Right atrium auricular region (tissue), 2 donors: ENCODE results near the gene CABLES1. TPM values are rescaled to one million over a fixed set of nuclear protein-coding genes. Genes with fewer than 3 reads are reported as not detected.

ENCODE experiments used
- DNase-seq: peaks from one replicate; pipeline ENCODE4 v3.0.0-alpha.2; 2019; ENCODE audit warnings: low spot score
- H3K27ac ChIP-seq, 2 donors: fragments of 200-600 bp; sonication (generic); 1 replicate in 1 of 2; 2 replicates in 1 of 2; pipeline ENCODE4 v1.5.1; 2016 to 2019
- H3K27me3 ChIP-seq, 2 donors: fragments of 200-600 bp; sonication (generic); one replicate each; pipeline versions ENCODE4 v1.5.1 to v1.6.0; 2017 to 2019
- H3K36me3 ChIP-seq: fragments of 200-600 bp; sonication (generic); one replicate; pipeline ENCODE4 v1.5.1; 2016
- H3K4me1 ChIP-seq, 2 donors: fragments of 200-600 bp; sonication (generic); one replicate each; pipeline versions ENCODE4 v1.5.1 to v1.6.0; 2017 to 2019
- H3K4me3 ChIP-seq, 2 donors: fragments of 200-600 bp; sonication (generic); 1 replicate in 1 of 2; 2 replicates in 1 of 2; pipeline ENCODE4 v1.5.1; 2017 to 2019; ENCODE audit warnings: mild to moderate bottlenecking in 1 of 2, moderate library complexity in 1 of 2
- H3K9me3 ChIP-seq, 2 donors: fragments of 200-600 bp; sonication (generic); one replicate each; pipeline ENCODE4 v1.5.1; 2019
- total RNA-seq, 2 donors: library from RNA; depleted of rRNA; stranded (reverse); fragments of >200 nt; gene quantifications; one replicate each; pipeline ENCODE4 v1.1.0, GENCODE V29; 2016
- TF ChIP-seq, protein P1 (sequence below), 2 donors: fragments of 200-600 bp; sonication (generic); IDR thresholded peaks; one replicate each; pipeline ENCODE4 v1.5.1; 2019; ENCODE audit warnings: antibody characterized with exemption in 2 of 2

CABLES1 gene
- total RNA-seq, 2 donors from 2014 or later: 5.4 to 6.9 TPM

DNA sequence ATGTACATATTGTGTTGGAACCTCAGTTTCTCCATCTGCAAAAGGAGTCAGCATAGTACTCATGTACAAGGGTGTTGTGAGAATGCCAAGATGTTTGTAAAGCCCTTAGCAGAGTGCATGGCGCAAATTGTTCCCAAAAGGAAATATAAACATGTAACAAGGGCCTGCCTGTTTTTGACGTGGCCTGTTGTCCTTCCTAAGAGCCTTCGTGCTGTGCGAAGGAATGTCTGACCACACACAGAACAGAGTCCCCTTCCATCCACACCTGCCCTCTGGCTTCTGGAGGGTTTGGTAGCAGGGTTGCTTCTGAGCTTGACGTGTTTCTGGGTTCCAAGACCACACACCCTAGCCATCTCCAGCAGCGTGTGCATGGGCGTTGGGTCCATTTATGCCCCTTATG, 34.9 kb downstream of the CABLES1 start:
- Histone ChIP-seq H3K27me3 (no peaks in the 10 kb centered on the region), H3K4me3 (no peak overlapping the region), H3K36me3 (no peaks in the 10 kb centered on the region), H3K9me3 (no peaks in the 10 kb centered on the region), H3K4me1 (peaks cover 0 to 17% of the 10 kb centered on the region in 2 donors), H3K27ac (no peak overlapping the region)
- TF ChIP-seq, protein P1, sequence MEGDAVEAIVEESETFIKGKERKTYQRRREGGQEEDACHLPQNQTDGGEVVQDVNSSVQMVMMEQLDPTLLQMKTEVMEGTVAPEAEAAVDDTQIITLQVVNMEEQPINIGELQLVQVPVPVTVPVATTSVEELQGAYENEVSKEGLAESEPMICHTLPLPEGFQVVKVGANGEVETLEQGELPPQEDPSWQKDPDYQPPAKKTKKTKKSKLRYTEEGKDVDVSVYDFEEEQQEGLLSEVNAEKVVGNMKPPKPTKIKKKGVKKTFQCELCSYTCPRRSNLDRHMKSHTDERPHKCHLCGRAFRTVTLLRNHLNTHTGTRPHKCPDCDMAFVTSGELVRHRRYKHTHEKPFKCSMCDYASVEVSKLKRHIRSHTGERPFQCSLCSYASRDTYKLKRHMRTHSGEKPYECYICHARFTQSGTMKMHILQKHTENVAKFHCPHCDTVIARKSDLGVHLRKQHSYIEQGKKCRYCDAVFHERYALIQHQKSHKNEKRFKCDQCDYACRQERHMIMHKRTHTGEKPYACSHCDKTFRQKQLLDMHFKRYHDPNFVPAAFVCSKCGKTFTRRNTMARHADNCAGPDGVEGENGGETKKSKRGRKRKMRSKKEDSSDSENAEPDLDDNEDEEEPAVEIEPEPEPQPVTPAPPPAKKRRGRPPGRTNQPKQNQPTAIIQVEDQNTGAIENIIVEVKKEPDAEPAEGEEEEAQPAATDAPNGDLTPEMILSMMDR (IDR thresholded peaks at IDR 0.05): no peak
- DNase-seq: no peak

DNA sequence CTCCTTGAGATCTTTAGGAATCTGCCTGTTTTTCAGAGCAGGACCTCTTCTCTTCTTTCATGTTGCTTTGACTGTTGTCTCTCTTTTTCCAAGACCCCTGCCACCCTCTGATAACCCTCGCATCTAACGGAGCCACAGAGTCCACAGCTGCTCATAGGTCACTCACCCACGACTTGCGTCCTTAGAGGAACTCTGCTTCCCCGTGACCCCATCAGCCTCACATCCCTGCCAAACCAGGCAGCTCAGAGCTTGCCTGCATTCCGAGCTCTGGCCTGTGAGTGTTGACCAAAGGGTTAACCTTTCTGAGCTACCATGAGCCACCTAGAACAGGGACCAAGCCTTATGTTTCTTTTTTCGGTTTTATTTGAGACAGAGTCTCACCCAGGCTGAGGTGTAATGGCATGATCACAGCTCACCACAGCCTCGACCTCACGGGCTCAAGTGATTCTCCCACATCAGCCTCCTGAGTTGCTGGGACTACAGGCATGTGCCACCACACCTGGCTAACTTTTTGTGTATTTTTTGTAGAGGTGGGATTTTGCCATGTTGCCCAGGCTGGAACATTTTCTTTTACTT, 36.4 kb downstream of the CABLES1 start:
- peaks cover 0 to 12% of the 10 kb centered on the region in 2 donors for H3K4me1 ChIP-seq
- H3K9me3 ChIP-seq: no peaks in the 10 kb centered on the region
- no peak overlapping the region for H3K27ac ChIP-seq
- no peak for DNase-seq
- no peaks in the 10 kb centered on the region for H3K27me3 ChIP-seq
- TF ChIP-seq, protein P1 (IDR thresholded peaks at IDR 0.05): no peak
- no peak overlapping the region for H3K4me3 ChIP-seq
- no peaks in the 10 kb centered on the region for H3K36me3 ChIP-seq

DNA sequence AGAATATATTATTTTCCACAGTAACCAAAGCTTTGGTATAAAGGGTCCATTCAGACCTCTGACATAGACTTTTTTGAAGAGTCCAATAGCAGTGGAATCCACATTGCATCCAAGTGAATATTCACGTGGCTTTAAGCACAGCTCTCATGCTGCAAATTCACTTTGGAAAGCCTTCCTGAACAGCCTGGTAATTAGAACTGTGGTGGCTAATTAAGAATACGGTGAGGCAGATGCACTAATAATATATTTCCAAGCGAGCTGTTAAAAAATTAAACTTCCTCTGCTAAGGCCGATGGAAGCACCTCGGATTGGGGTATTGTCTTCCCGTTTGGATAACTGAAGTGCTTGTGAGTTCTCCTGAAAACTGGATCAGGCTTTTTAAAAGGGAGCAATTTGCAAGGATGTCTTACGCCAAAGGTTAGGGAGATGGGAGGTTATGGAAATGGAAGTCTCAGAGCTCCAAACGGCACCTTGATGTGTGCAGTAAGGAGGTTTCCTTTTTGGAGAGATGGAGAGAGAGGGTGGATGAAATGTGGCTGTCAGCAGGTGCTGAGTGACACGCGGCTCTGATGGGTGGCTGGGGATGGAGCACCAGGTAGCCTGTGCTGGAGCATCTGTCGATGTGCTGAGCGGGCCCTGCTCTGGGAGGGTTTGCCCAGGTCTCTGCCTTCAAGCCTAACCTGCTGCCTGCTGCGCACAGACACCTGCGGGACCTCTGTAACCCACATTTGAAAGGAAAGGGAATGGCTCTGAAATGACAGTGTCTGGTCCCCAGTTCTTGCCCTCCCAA, 37.5 kb downstream of the CABLES1 start:
- H3K4me3 ChIP-seq: no peak overlapping the region
- peaks cover 0 to under 1% of the 10 kb centered on the region in 2 donors for H3K4me1 ChIP-seq
- TF ChIP-seq, protein P1 (IDR thresholded peaks at IDR 0.05): no peak
- H3K27me3 ChIP-seq: no peaks in the 10 kb centered on the region
- H3K36me3 ChIP-seq: no peaks in the 10 kb centered on the region
- no peak for DNase-seq
- no peak overlapping the region for H3K27ac ChIP-seq
- no peaks in the 10 kb centered on the region for H3K9me3 ChIP-seq

DNA sequence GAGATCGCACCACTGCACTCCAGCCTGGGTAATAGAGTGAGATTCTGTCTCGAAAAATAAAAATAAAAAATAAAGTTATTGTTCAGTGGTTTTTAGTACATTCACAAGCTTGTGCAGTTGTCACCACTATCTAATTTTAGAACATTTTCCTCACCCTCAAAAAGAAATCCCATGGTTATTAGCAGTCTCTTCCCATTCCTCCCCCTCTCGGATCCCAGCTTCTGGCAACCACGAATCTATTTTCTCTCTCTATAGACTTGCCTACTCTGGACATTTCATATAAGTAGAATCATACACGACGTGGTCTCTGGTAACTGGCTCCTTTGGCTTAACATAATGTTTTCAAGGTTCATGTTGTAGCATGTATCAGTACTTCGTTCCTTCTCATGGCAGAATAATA, 38.6 kb downstream of the CABLES1 start:
- Histone ChIP-seq H3K9me3 (no peaks in the 10 kb centered on the region), H3K36me3 (no peaks in the 10 kb centered on the region), H3K27ac (no peak overlapping the region), H3K4me1 (peaks cover 0 to under 1% of the 10 kb centered on the region in 2 donors), H3K4me3 (no peak overlapping the region), H3K27me3 (no peaks in the 10 kb centered on the region)
- DNase-seq: no peak
- TF ChIP-seq, protein P1 (IDR thresholded peaks at IDR 0.05): no peak

DNA sequence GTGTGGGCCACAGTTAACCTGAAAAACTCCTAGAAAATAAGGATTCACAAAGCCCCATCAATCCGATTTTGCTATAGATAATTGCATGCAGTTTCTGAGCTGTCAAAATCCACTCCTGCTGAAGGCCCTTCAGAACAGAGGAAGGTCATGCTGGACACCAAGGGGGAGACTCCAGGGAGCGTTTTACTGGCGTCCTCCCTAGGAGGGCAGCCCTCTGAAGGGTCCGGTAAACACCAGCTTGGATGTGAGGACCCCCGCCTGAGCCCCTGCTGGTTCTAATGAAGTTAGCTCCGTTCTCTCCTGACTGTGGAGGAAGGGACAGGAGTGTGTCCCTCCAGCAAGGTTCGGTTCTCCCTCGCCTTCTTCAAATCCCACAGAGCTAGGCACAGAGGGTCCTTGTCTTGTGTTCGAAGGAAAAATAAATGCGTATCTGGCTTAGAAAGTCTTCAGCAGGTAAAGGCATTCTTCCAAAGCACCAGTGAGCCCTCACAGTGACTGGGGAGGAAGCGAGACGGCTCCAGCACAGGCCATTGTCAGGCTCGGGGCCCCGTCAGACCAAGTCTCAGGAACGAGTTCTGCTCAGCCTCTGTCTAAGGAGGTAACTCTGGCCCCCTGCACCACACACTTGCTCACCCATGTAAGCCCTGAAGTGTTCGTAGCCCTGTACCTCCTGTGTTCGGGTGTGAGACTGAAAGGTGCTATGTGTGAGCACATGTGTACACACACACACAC, 41.6 kb downstream of the CABLES1 start:
- TF ChIP-seq, protein P1 (IDR thresholded peaks at IDR 0.05): no peak
- Histone ChIP-seq H3K4me1 (peaks cover 0 to 15% of the 10 kb centered on the region in 2 donors), H3K4me3 (no peak overlapping the region), H3K27ac (no peak overlapping the region), H3K36me3 (no peaks in the 10 kb centered on the region), H3K27me3 (no peaks in the 10 kb centered on the region), H3K9me3 (no peaks in the 10 kb centered on the region)
- DNase-seq: no peak
